K562 (cell line): ENCODE measurements around the gene BIK. TPM values are rescaled to one million over a fixed set of nuclear protein-coding genes. Genes with fewer than 3 reads are reported as not detected.

Experiments
- ATAC-seq: fragments of 200-7000 bp; cut with Tn5 transposase; 3 replicates; pipeline ENCODE4 v1.9.1; 2020; ENCODE audit warnings: moderate library complexity
- BruUV-seq: library from RNA; stranded (reverse); fragments of 400-500 nt; replicated peaks from 2 replicates; lab custom pipeline; 2021; lab: Mats Ljungman, UMichigan
- CTCF ChIA-PET: fragments of 300-600 bp; formaldehyde crosslinking; extraction: SDS; loops from one replicate; lab custom pipeline; 2021; ENCODE audit warnings: low intra/inter-chr PET ratio; lab: Yijun Ruan, JAX
- POLR2A ChIA-PET: fragments of 300-600, 350-650 bp; sonication (Branson Sonifier 250); formaldehyde crosslinking; extraction: SDS; loops from one replicate; lab custom pipeline; 2021; ENCODE audit warnings: antibody characterized with exemption, inconsistent platforms; lab: Yijun Ruan, JAX
- DNase-seq, 4 experiments: peaks; one replicate each; pipeline versions ENCODE4 v3.0.0 to v3.0.0-alpha.2; 2011 to 2018; ENCODE audit warnings: low spot score in 3 of 4, mixed read lengths in 3 of 4; ENCODE audit errors: extremely low read depth in 1 of 4
- FAIRE-seq: peaks from 2 replicates; lab custom pipeline; 2011; peaks lifted over from hg19 to GRCh38; lab: Jason Lieb, UNC
- H2AFZ ChIP-seq: 2 replicates; pipeline ENCODE4 v1.6.0; 2011; ENCODE audit warnings: low read depth, low read length, control low read depth, inconsistent platforms
- H3K27ac ChIP-seq: fragments of 200-600 bp; 3 replicates; pipeline ENCODE4 v1.8.0; 2011; ENCODE audit warnings: low read depth, mild to moderate bottlenecking, control low read depth, inconsistent platforms, low read length, moderate library complexity, mixed read lengths; ENCODE audit errors: extremely low read depth
- H3K27me3 ChIP-seq, 2 experiments: fragments of 300-600 bp in 1 of 2; 2 replicates in 1 of 2; 3 replicates in 1 of 2; pipeline versions ENCODE4 v1.6.0 to v1.8.0; 2011; ENCODE audit warnings: inconsistent platforms in 2 of 2, low read length in 2 of 2, mild to moderate bottlenecking in 1 of 2, mixed read lengths in 1 of 2, moderate library complexity in 1 of 2; ENCODE audit not compliant: control insufficient read depth in 2 of 2, insufficient read depth in 2 of 2
- H3K36me3 ChIP-seq: fragments of 300-600 bp; 3 replicates; pipeline ENCODE4 v1.8.0; 2011; ENCODE audit warnings: mild to moderate bottlenecking, low read length, inconsistent platforms; ENCODE audit not compliant: control insufficient read depth, insufficient read depth
- H3K4me1 ChIP-seq, 2 experiments: fragments of 200-600 bp in 1 of 2; replicated peaks in 1 of 2; 2 replicates in 1 of 2; 3 replicates in 1 of 2; pipeline versions ENCODE4 v1.5.1 to v1.8.0; 2011; ENCODE audit warnings: inconsistent platforms in 2 of 2, low read length in 2 of 2, mild to moderate bottlenecking in 1 of 2, mixed read lengths in 1 of 2, moderate library complexity in 1 of 2; ENCODE audit not compliant: control insufficient read depth in 2 of 2, insufficient read depth in 2 of 2
- H3K4me2 ChIP-seq: 2 replicates; pipeline ENCODE4 v1.6.1; 2011; ENCODE audit warnings: low read length, control low read depth, inconsistent platforms, mixed read lengths; ENCODE audit not compliant: insufficient read depth
- H3K4me3 ChIP-seq: fragments of 200-600 bp; sonication (generic), shearing (Covaris generic); 2 replicates; pipeline ENCODE4 v1.5.1; 2016; ENCODE audit warnings: control low read depth, inconsistent platforms
- H3K79me2 ChIP-seq: fragments of 200-600 bp; 3 replicates; pipeline ENCODE4 v1.8.0; 2011; ENCODE audit warnings: low read length, inconsistent platforms; ENCODE audit not compliant: control insufficient read depth, insufficient read depth
- H3K9ac ChIP-seq, 2 experiments: 2 replicates each; pipeline versions ENCODE4 v1.6.0 to v1.6.1; 2011; ENCODE audit warnings: low read depth in 2 of 2, low read length in 2 of 2, control low read depth in 1 of 2, inconsistent platforms in 1 of 2, mild to moderate bottlenecking in 1 of 2, mixed read lengths in 1 of 2; ENCODE audit not compliant: insufficient read depth in 1 of 2
- H3K9me1 ChIP-seq: one replicate; pipeline ENCODE4 v1.6.0; 2011; ENCODE audit warnings: inconsistent platforms, mild to moderate bottlenecking, low read length, moderate library complexity; ENCODE audit not compliant: control insufficient read depth, insufficient read depth
- H3K9me3 ChIP-seq: replicated peaks from 2 replicates; pipeline ENCODE4 v1.5.1; 2011; ENCODE audit warnings: low read depth, low read length, inconsistent platforms; ENCODE audit not compliant: control insufficient read depth, insufficient read depth
- H4K20me1 ChIP-seq: replicated peaks from 2 replicates; pipeline ENCODE4 v1.6.1; 2011; ENCODE audit warnings: low read length, inconsistent platforms, mixed read lengths; ENCODE audit not compliant: control insufficient read depth, insufficient read depth
- ATF2 ChIP-seq: sonication (generic); formaldehyde crosslinking; IDR thresholded peaks from 2 replicates; pipeline ENCODE4 v1.8.1; 2022; ENCODE audit warnings: missing genetic modification reagents
- DNMT1 ChIP-seq: fragments of 450-650 bp; IDR thresholded peaks from 2 replicates; pipeline ENCODE4 v1.6.1; 2016; ENCODE audit warnings: antibody characterized with exemption, mild to moderate bottlenecking
- ELK1 ChIP-seq: sonication (generic); formaldehyde crosslinking; IDR thresholded peaks from 2 replicates; pipeline ENCODE4 v1.8.1; 2022; ENCODE audit warnings: missing genetic modification reagents
- GTF3C2 ChIP-seq: IDR thresholded peaks from 3 replicates; pipeline ENCODE4 v1.6.1; 2011; ENCODE audit warnings: borderline replicate concordance, mild to moderate bottlenecking, moderate library complexity; ENCODE audit not compliant: insufficient read length; ENCODE audit errors: extremely low read depth
- JUNB ChIP-seq: fragments of 450-650 bp; formaldehyde crosslinking; conservative IDR thresholded peaks from 2 replicates; pipeline ENCODE4 v1.4.0; 2020; ENCODE audit warnings: mild to moderate bottlenecking
- MAFK ChIP-seq: IDR thresholded peaks from 2 replicates; pipeline ENCODE4 v1.6.1; 2011; ENCODE audit warnings: low read length, improper control_type of control experiment
- MAX ChIP-seq: sonication (generic); formaldehyde crosslinking; IDR thresholded peaks from 2 replicates; pipeline ENCODE4 v1.9.0; 2022; ENCODE audit warnings: mild to moderate bottlenecking, missing genetic modification reagents
- MYC ChIP-seq, 2 experiments: fragments of 250-450 bp in 1 of 2; sonication (Bioruptor Pico) in 1 of 2; IDR thresholded peaks; 2 replicates each; pipeline versions ENCODE4 v1.5.1 to v1.6.1; 2012 to 2021; ENCODE audit warnings: low read depth in 2 of 2, borderline replicate concordance in 1 of 2, improper control_type of control experiment in 1 of 2, low read length in 1 of 2, mild to moderate bottlenecking in 1 of 2, moderate library complexity in 1 of 2
- PHF20 ChIP-seq: fragments of 450-650 bp; IDR thresholded peaks from 2 replicates; pipeline ENCODE4 v1.6.1; 2018; ENCODE audit not compliant: partially characterized antibody
- PHF8 ChIP-seq: fragments of 200-600 bp; sonication (generic); IDR thresholded peaks from 2 replicates; pipeline ENCODE4 v1.6.1; 2012; ENCODE audit warnings: mixed run types, mild to moderate bottlenecking, inconsistent platforms, low read length, moderate library complexity, borderline replicate concordance
- PTRF ChIP-seq: fragments of 450-650 bp; IDR thresholded peaks from 2 replicates; pipeline ENCODE4 v1.6.1; 2016; ENCODE audit warnings: mild to moderate bottlenecking, missing genetic modification characterization, missing compliant biosample characterization
- ZBTB2 ChIP-seq: fragments of 450-650 bp; IDR thresholded peaks from 2 replicates; pipeline ENCODE4 v1.6.1; 2016; ENCODE audit warnings: antibody characterized with exemption
- ZBTB9 ChIP-seq: fragments of 450-650 bp; formaldehyde crosslinking; IDR thresholded peaks from 2 replicates; pipeline ENCODE4 v1.4.0; 2020; ENCODE audit warnings: mild to moderate bottlenecking, moderate library complexity
- ZKSCAN3 ChIP-seq: fragments of 250-450 bp; sonication (Bioruptor Pico); IDR thresholded peaks from 2 replicates; pipeline ENCODE4 v1.4.0; 2020
- WGBS: fragments of 100-300 bp; shearing (Covaris generic); methylation state at CpG from one replicate; pipeline ENCODE4 v1.1.6; 2016; ENCODE audit warnings: low coverage, mixed read lengths; ENCODE audit not compliant: insufficient coverage; ENCODE audit errors: missing lambda C conversion rate; 5-methylcytosine and 5-hydroxymethylcytosine counted together
- in situ Hi-C: fragments of 300-500 bp; cut with MboI; formaldehyde crosslinking; loops from 4 replicates; pipeline ENCODE4 v1.15.0; 2018; ENCODE audit warnings: inconsistent platforms, mixed read lengths
- intact Hi-C: fragments of 100-400 bp; cut with micrococcal nuclease; formaldehyde crosslinking; loops from 2 replicates; pipeline ENCODE4 v1.14.2; 2022
- polyA plus RNA-seq, 8 experiments: library from polyadenylated mRNA; depleted of rRNA in 4 of 8; stranded (reverse) in 5 of 8; unstranded in 3 of 8; fragments of >200 nt; fragmentation: Nextera tagmentation in 2 of 8; fragmentation: Illumina TruSeq in 1 of 8; extraction: Ambion mirVana in 2 of 8; extraction: Trizol in 1 of 8; gene quantifications; 2 replicates each; pipeline versions ENCODE4 v1.2.1 to v1.2.3, GENCODE V29; 2011 to 2014; ENCODE audit warnings: inconsistent platforms in 1 of 8, missing spikeins in 1 of 8
- total RNA-seq, 7 experiments: library from RNA; depleted of rRNA in 6 of 7; stranded (reverse); fragments of >200 nt in 6 of 7; fragmentation: Illumina TruSeq in 2 of 7; extraction: Trizol in 2 of 7; gene quantifications; 2 replicates each; pipeline versions ENCODE4 v1.2.1 to v1.2.3, GENCODE V29; 2011 to 2021; ENCODE audit warnings: low replicate concordance in 1 of 7

BIK gene
- total and polyA plus RNA-seq, 9 of the 15 experiments (the other 6 are each of a cell fraction or from before 2014, with no cell fraction given) = 0.08 to 0.23 (median 0.18) TPM; not detected in 4

GRCh38 chr22:43109511-43109910, 1.0 kb upstream of the BIK start:
- no peaks in the 10 kb centered on the region for H3K9me1 ChIP-seq
- ATAC-seq (no peak), FAIRE-seq (no peak), DNase-seq (no peak)
- 35% methylated on average over 2 of the region's 5 CpGs for WGBS
- POLR2A ChIA-PET = interaction anchor here (0.6 kb wide), 1 partner anchor 12 kb away, joined by 3 read pairs; no protein-coding TSS in a partner anchor
- H3K27me3 ChIP-seq = peaks cover 0 to 8% of the 10 kb centered on the region in 2 experiments; a peak in 2 of 5 replicates
- in situ Hi-C loops (no loop called here), intact Hi-C loops (no loop called here)
- no peak overlapping the region for H3K4me3 ChIP-seq
- H4K20me1 ChIP-seq = no peaks in the 10 kb centered on the region
- CTCF ChIA-PET = no interaction called here
- peaks cover 4 to 17% of the 10 kb centered on the region in 2 experiments; a peak in 4 of 5 replicates for H3K4me1 ChIP-seq
- H3K36me3 ChIP-seq = no peaks in the 10 kb centered on the region
- no peak overlapping the region for H3K4me2 ChIP-seq
- H2AFZ ChIP-seq = no peak overlapping the region
- H3K27ac ChIP-seq = no peak overlapping the region
- no peaks in the 10 kb centered on the region for H3K9me3 ChIP-seq
- no peaks in the 10 kb centered on the region for H3K79me2 ChIP-seq
- H3K9ac ChIP-seq = no peak overlapping the region
- BruUV-seq = no TSS peak
- no peak for TF ChIP-seq ZBTB2
- no peak for TF ChIP-seq PHF20
- TF ChIP-seq JUNB = no peak
- TF ChIP-seq ZBTB9 (CRISPR knock-in tag) = no peak
- no peak for TF ChIP-seq GTF3C2
- no peak for TF ChIP-seq DNMT1
- no peak for TF ChIP-seq PTRF (tag)
- TF ChIP-seq MAFK = no peak
- no peak for TF ChIP-seq ZKSCAN3 (CRISPR knock-in tag)
- no peak for TF ChIP-seq PHF8
- TF ChIP-seq ATF2 (CRISPR knock-in tag) = no peak
- no peak for TF ChIP-seq ELK1 (CRISPR knock-in tag)
- TF ChIP-seq MYC (IDR thresholded peaks at IDR 0.05; ENCODE audit: low read depth, low read length) = no peak
- TF ChIP-seq MYC (CRISPR knock-in tag; IDR thresholded peaks at IDR 0.05; ENCODE audit: borderline replicate concordance, low read depth) = no peak
- no peak for TF ChIP-seq MAX (CRISPR knock-in tag)
